ENCODE results near the gene GP5.

DNA sequence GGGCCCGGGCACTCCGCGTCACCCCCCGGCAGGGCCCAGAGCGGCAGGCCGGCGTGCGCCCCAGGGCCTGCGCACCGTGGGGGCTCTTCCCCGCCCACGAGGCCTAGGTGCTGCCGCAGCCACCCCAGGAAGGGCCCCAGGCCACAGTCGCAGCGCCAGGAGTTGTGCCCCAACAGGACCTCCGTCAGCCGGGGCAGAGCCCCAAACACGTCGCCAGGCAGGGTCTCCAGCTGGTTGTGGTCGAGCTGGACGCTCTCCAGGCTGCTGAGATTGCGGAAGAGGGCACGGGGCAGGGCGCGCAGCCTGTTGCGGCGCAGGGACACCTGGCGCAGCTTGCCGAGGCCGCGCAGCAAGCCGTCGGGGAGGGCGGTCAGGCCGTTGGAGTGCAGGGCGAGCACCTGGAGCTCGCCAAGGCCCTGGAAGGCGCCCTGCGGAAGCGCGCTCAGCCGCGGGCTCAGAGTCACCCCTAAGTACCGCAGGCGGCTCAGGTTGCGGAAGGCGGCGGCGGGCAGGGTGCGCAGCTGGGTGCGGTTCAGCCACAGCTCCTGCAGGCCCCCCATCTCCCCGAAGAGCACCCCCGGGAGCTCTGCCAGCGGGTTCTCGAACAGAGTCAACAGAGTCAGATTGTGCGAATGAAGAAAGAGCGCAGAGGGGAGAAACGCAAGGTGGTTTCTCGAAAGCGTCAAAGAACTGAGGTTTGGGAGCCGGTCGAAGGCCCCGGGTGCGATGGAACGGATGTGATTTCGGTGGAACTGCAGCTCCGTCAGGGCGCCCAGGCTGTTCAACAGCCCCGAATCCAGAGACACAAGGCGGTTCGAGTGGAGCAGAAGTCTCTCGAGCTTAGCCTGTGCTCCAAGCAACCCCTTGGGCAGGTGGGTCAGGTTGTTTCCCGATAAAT, 2.0 kb downstream of the GP5 start:
- TF ChIP-seq EP300 (IDR thresholded peaks at IDR 0.05; ENCODE audit: borderline replicate concordance) (no peak), EGR1 (IDR thresholded peaks at IDR 0.05) (no peak), CREB1 (IDR thresholded peaks at IDR 0.05; ENCODE audit: low read depth) (no peak), TEAD4 (IDR thresholded peaks at IDR 0.05) (no peak), RAD21 (IDR thresholded peaks at IDR 0.05; ENCODE audit: low read depth) (no peak)
- TF ChIP-seq, protein P1, sequence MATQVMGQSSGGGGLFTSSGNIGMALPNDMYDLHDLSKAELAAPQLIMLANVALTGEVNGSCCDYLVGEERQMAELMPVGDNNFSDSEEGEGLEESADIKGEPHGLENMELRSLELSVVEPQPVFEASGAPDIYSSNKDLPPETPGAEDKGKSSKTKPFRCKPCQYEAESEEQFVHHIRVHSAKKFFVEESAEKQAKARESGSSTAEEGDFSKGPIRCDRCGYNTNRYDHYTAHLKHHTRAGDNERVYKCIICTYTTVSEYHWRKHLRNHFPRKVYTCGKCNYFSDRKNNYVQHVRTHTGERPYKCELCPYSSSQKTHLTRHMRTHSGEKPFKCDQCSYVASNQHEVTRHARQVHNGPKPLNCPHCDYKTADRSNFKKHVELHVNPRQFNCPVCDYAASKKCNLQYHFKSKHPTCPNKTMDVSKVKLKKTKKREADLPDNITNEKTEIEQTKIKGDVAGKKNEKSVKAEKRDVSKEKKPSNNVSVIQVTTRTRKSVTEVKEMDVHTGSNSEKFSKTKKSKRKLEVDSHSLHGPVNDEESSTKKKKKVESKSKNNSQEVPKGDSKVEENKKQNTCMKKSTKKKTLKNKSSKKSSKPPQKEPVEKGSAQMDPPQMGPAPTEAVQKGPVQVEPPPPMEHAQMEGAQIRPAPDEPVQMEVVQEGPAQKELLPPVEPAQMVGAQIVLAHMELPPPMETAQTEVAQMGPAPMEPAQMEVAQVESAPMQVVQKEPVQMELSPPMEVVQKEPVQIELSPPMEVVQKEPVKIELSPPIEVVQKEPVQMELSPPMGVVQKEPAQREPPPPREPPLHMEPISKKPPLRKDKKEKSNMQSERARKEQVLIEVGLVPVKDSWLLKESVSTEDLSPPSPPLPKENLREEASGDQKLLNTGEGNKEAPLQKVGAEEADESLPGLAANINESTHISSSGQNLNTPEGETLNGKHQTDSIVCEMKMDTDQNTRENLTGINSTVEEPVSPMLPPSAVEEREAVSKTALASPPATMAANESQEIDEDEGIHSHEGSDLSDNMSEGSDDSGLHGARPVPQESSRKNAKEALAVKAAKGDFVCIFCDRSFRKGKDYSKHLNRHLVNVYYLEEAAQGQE (IDR thresholded peaks at IDR 0.05; ENCODE audit: low read depth), result no peak
